Astrocyte (in vitro differentiated cells and primary cell): ENCODE measurements around the gene TBL1XR1. TPM values are rescaled to one million over a fixed set of nuclear protein-coding genes. Genes with fewer than 3 reads are reported as not detected.
A peak's percentile ranks its signal among the peaks of the same experiment; 100 is the strongest.

Experiments used
- DNase-seq: peaks from one replicate; pipeline ENCODE4 v3.0.0-alpha.2; 2010; ENCODE audit warnings: low read depth
- FAIRE-seq: peaks from 2 replicates; lab custom pipeline; 2011; peaks lifted over from hg19 to GRCh38; lab: Jason Lieb, UNC
- H2AFZ ChIP-seq: 2 replicates; pipeline ENCODE4 v1.6.0; 2012; ENCODE audit warnings: low read depth, low read length, inconsistent platforms
- H3K27ac ChIP-seq: 2 replicates; pipeline ENCODE4 v1.5.1; 2011; ENCODE audit warnings: low read depth, low read length, inconsistent platforms
- H3K27me3 ChIP-seq: 2 replicates; pipeline ENCODE4 v1.6.0; 2011; ENCODE audit warnings: low read length, inconsistent platforms; ENCODE audit not compliant: insufficient read depth
- H3K36me3 ChIP-seq: 2 replicates; pipeline ENCODE4 v1.5.1; 2011; ENCODE audit warnings: low read length, inconsistent platforms; ENCODE audit not compliant: insufficient read depth
- H3K4me1 ChIP-seq: 2 replicates; pipeline ENCODE4 v1.5.1; 2011; ENCODE audit warnings: low read length, inconsistent platforms; ENCODE audit not compliant: insufficient read depth
- H3K4me2 ChIP-seq: 2 replicates; pipeline ENCODE4 v1.6.0; 2012; ENCODE audit warnings: low read length, inconsistent platforms
- H3K4me3 ChIP-seq: 2 replicates; pipeline ENCODE4 v1.5.1; 2011; ENCODE audit warnings: low read depth, mild to moderate bottlenecking, low read length, inconsistent platforms; ENCODE audit not compliant: insufficient read depth
- H3K79me2 ChIP-seq: 2 replicates; pipeline ENCODE4 v1.6.0; 2012; ENCODE audit warnings: mild to moderate bottlenecking, low read length, inconsistent platforms; ENCODE audit not compliant: insufficient read depth
- H3K9ac ChIP-seq: 2 replicates; pipeline ENCODE4 v1.6.0; 2012; ENCODE audit warnings: mild to moderate bottlenecking, low read length, inconsistent platforms
- H3K9me3 ChIP-seq: 2 replicates; pipeline ENCODE4 v1.5.1; 2012; ENCODE audit warnings: low read depth, mild to moderate bottlenecking, low read length, inconsistent platforms; ENCODE audit not compliant: insufficient read depth
- H4K20me1 ChIP-seq: 2 replicates; pipeline ENCODE4 v1.6.0; 2012; ENCODE audit warnings: low read length, inconsistent platforms; ENCODE audit not compliant: insufficient read depth
- H3K27ac Mint-ChIP-seq: one replicate; pipeline ENCODE4 v1.8.0; 2021; ENCODE audit warnings: mild to moderate bottlenecking, mixed read lengths; ENCODE audit not compliant: unreplicated experiment
- H3K27me3 Mint-ChIP-seq: one replicate; pipeline ENCODE4 v1.8.0; 2021; ENCODE audit warnings: low read depth, mixed read lengths; ENCODE audit not compliant: unreplicated experiment
- H3K36me3 Mint-ChIP-seq: one replicate; pipeline ENCODE4 v1.8.0; 2021; ENCODE audit warnings: low read depth, mixed read lengths; ENCODE audit not compliant: unreplicated experiment
- H3K4me1 Mint-ChIP-seq: one replicate; pipeline ENCODE4 v1.8.0; 2021; ENCODE audit warnings: low read depth, mixed read lengths; ENCODE audit not compliant: unreplicated experiment
- H3K4me3 Mint-ChIP-seq: one replicate; pipeline ENCODE4 v1.8.0; 2021; ENCODE audit warnings: mild to moderate bottlenecking, moderate library complexity, mixed read lengths; ENCODE audit not compliant: unreplicated experiment
- H3K9me3 Mint-ChIP-seq: one replicate; pipeline ENCODE4 v1.8.0; 2021; ENCODE audit warnings: mild to moderate bottlenecking, mixed read lengths; ENCODE audit not compliant: unreplicated experiment
- EZH2 ChIP-seq: IDR thresholded peaks from 2 replicates; pipeline ENCODE4 v1.6.1; 2012; ENCODE audit warnings: mild to moderate bottlenecking, low read length, inconsistent platforms; ENCODE audit not compliant: insufficient read depth
- total RNA-seq: library from RNA; stranded (reverse); gene quantifications from 2 replicates; pipeline ENCODE4 v1.2.1, GENCODE V29; 2021
- TF ChIP-seq, protein P1 (sequence below): IDR thresholded peaks from 2 replicates; pipeline ENCODE4 v1.5.1; 2011; ENCODE audit warnings: low read depth, mild to moderate bottlenecking, inconsistent platforms, low read length, moderate library complexity; ENCODE audit not compliant: insufficient read depth

TBL1XR1 gene
- total RNA-seq, 1 donor from 2014 or later, result 140 TPM

DNA sequence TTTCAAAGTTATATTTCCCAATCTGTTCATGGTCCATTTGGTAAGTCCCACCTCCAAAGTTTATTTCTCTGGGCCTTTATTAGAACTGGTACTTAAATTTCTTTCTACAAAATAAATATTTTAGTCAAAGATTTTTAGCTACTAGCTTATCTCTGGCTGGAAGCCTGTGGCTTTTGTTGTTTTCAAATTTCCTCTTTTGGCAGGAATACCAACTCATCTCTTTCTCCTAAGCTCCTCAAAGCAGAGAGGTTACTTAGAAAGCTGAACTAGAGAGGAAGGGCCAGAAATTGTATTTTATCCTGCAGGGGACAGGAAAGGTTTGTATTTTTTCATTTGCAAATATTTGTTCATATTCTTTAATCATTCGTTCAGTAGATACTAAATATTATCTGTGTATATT lies 227.8 kb downstream of the TBL1XR1 start:
- no peaks in the 10 kb centered on the region for H3K79me2 ChIP-seq
- Mint-ChIP-seq H3K27ac (no peak overlapping the region), H3K9me3 (peaks cover 2% of the 10 kb centered on the region), H3K36me3 (no peaks in the 10 kb centered on the region), H3K4me1 (peaks cover 14% of the 10 kb centered on the region), H3K4me3 (no peak overlapping the region), H3K27me3 (no peaks in the 10 kb centered on the region)
- no peak overlapping the region for H3K9ac ChIP-seq
- no peak for TF ChIP-seq EZH2
- TF ChIP-seq, protein P1, sequence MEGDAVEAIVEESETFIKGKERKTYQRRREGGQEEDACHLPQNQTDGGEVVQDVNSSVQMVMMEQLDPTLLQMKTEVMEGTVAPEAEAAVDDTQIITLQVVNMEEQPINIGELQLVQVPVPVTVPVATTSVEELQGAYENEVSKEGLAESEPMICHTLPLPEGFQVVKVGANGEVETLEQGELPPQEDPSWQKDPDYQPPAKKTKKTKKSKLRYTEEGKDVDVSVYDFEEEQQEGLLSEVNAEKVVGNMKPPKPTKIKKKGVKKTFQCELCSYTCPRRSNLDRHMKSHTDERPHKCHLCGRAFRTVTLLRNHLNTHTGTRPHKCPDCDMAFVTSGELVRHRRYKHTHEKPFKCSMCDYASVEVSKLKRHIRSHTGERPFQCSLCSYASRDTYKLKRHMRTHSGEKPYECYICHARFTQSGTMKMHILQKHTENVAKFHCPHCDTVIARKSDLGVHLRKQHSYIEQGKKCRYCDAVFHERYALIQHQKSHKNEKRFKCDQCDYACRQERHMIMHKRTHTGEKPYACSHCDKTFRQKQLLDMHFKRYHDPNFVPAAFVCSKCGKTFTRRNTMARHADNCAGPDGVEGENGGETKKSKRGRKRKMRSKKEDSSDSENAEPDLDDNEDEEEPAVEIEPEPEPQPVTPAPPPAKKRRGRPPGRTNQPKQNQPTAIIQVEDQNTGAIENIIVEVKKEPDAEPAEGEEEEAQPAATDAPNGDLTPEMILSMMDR, result no peak
- no peak overlapping the region for H2AFZ ChIP-seq
- FAIRE-seq (no peak), DNase-seq (peak; percentile 23)
- H3K4me3 ChIP-seq, result no peak overlapping the region
- no peaks in the 10 kb centered on the region for H3K36me3 ChIP-seq
- H3K4me1 ChIP-seq, result peaks cover 3% of the 10 kb centered on the region
- H4K20me1 ChIP-seq, result no peaks in the 10 kb centered on the region
- H3K9me3 ChIP-seq, result no peaks in the 10 kb centered on the region
- no peak overlapping the region for H3K27ac ChIP-seq
- H3K27me3 ChIP-seq, result no peaks in the 10 kb centered on the region
- H3K4me2 ChIP-seq, result no peak overlapping the region
